ENCODE results near the gene STX3.
"Not testable (repeated sequence)": the region's sequence is repeated elsewhere in the genome, so short reads cannot be mapped to it uniquely, and the experiment has no call there.

Gene STX3

GRCh38 chr11:59847626-59848025, 92.5 kb downstream of the STX3 start:
- TF ChIP-seq CTCF (IDR thresholded peaks at IDR 0.05; ENCODE audit: borderline replicate concordance, insufficient read depth, low read depth, low read length): no peak

GRCh38 chr11:59848439-59848838, 93.3 kb downstream of the STX3 start:
- H3K4me3 ChIP-seq (ENCODE audit: low read depth, low read length): not testable (repeated sequence)

More at GRCh38 chr11:59847626-59848025, 92.5 kb downstream of the STX3 start:
- no peak overlapping the region for H3K4me3 ChIP-seq (ENCODE audit: low read depth, low read length)

- no peak for TF ChIP-seq CTCF (IDR thresholded peaks at IDR 0.05; ENCODE audit: borderline replicate concordance, insufficient read depth, low read depth, low read length)
Measured at GRCh38 chr11:59849129-59849528, 94.0 kb downstream of the STX3 start.

GRCh38 chr11:59849551-59849950, 94.4 kb downstream of the STX3 start:
- H3K4me3 ChIP-seq (ENCODE audit: low read depth, low read length): not testable (repeated sequence)

More at GRCh38 chr11:59849129-59849528, 94.0 kb downstream of the STX3 start:
- H3K4me3 ChIP-seq (ENCODE audit: low read depth, low read length): no peak overlapping the region

GRCh38 chr11:59851416-59851815, 96.2 kb downstream of the STX3 start:
- not testable (repeated sequence) for H3K4me3 ChIP-seq (ENCODE audit: low read depth, low read length)

- no peak for TF ChIP-seq CTCF (IDR thresholded peaks at IDR 0.05; ENCODE audit: borderline replicate concordance, insufficient read depth, low read depth, low read length)
- H3K4me3 ChIP-seq (ENCODE audit: low read depth, low read length): no peak overlapping the region
Measured at GRCh38 chr11:59854871-59855270, 99.7 kb downstream of the STX3 start.
